ENCODE measurements around the gene CLASRP. TPM values are rescaled to one million over a fixed set of nuclear protein-coding genes. Genes with fewer than 3 reads are reported as not detected.

The CLASRP gene
- total and polyA plus RNA-seq, 11 donors, result 25.8 to 68.2 (median 32.4) TPM

- Histone ChIP-seq H3K4me3 (no peak overlapping the region), H3K27ac (peak overlapping the region in 2 of 12 donors; percentile 17 to 39), H3K27me3 (no peaks in the 10 kb centered on the region), H3K36me3 (peaks cover 0 to 78% (median 40%) of the 10 kb centered on the region in 9 donors), H3K9me3 (no peaks in the 10 kb centered on the region), H3K4me1 (peaks cover 0 to 9% (median 0%) of the 10 kb centered on the region in 12 donors)
- DNase-seq, result peak in 4 of 5 donors; percentile 40 to 48 (median 42)
- peak; percentile 52 to 71 (median 62) for TF ChIP-seq CTCF (IDR thresholded peaks at IDR 0.05)
- no peak for TF ChIP-seq POLR2A (IDR thresholded peaks at IDR 0.05)
- ATAC-seq, result peak; percentile 71 to 90 (median 82)
- intact Hi-C loops (cut with DNase I), result loop anchor here in 2 of 10 donors (5.0 to 10.0 kb wide), 3 partner anchors 111 to 318 kb away; no protein-coding TSS in a partner anchor
- 71 to 76% (median 72%) methylated on average over 13 of the region's 13 CpGs for WGBS, 4 donors
These were observed 22.2 kb upstream of the CLASRP start for GRCh38 chr19:45016388-45017314.

GRCh38 chr19:45019187-45019586 is 19.7 kb upstream of the CLASRP start:
- TF ChIP-seq POLR2A (IDR thresholded peaks at IDR 0.05) (no peak), CTCF (IDR thresholded peaks at IDR 0.05) (no peak)
- intact Hi-C loops (cut with DNase I), result loop anchor here in 2 of 10 donors (5.0 to 10.0 kb wide), 3 partner anchors 108 to 316 kb away; no protein-coding TSS in a partner anchor
- Histone ChIP-seq H3K27ac (no peak overlapping the region), H3K4me1 (peaks cover 0 to 9% (median 0%) of the 10 kb centered on the region in 12 donors), H3K27me3 (no peaks in the 10 kb centered on the region), H3K9me3 (no peaks in the 10 kb centered on the region), H3K36me3 (peaks cover 0 to 73% (median 19%) of the 10 kb centered on the region in 9 donors), H3K4me3 (no peak overlapping the region)
- DNase-seq, result no peak
- ATAC-seq, result no peak
- WGBS, 4 donors, result 90 to 96% (median 94%) methylated on average over 2 of the region's 2 CpGs

- H3K9me3 ChIP-seq, result no peaks in the 10 kb centered on the region
- ATAC-seq (no peak), DNase-seq (no peak)
- intact Hi-C loops (cut with DNase I), result no loop called here
- H3K4me3 ChIP-seq, result no peak overlapping the region
- no peak overlapping the region for H3K27ac ChIP-seq
- no peak for TF ChIP-seq CTCF (IDR thresholded peaks at IDR 0.05)
- TF ChIP-seq POLR2A (IDR thresholded peaks at IDR 0.05), result no peak
- no peaks in the 10 kb centered on the region for H3K27me3 ChIP-seq
- H3K36me3 ChIP-seq, result peaks cover 0 to 70% (median 12%) of the 10 kb centered on the region in 9 donors
- WGBS, 4 donors, result 89 to 90% (median 89%) methylated on average over 3 of the region's 3 CpGs
- H3K4me1 ChIP-seq, result peaks cover 0 to 9% (median 0%) of the 10 kb centered on the region in 12 donors
These were observed 18.8 kb upstream of the CLASRP start for GRCh38 chr19:45020071-45020470.

- no peaks in the 10 kb centered on the region for H3K27me3 ChIP-seq
- no peak overlapping the region for H3K4me3 ChIP-seq
- peaks cover 0 to 65% (median 14%) of the 10 kb centered on the region in 9 donors for H3K36me3 ChIP-seq
- intact Hi-C loops (cut with DNase I), result no loop called here
- H3K27ac ChIP-seq, result no peak overlapping the region
- DNase-seq (no peak), ATAC-seq (no peak)
- no peaks in the 10 kb centered on the region for H3K9me3 ChIP-seq
- H3K4me1 ChIP-seq, result peaks cover 0 to 4% (median 0%) of the 10 kb centered on the region in 12 donors
- WGBS, 4 donors, result 72 to 93% (median 89%) methylated on average over 5 to 14 of the region's 14 CpGs
- TF ChIP-seq CTCF (IDR thresholded peaks at IDR 0.05) (no peak), POLR2A (IDR thresholded peaks at IDR 0.05) (no peak)
These were observed 16.9 kb upstream of the CLASRP start for GRCh38 chr19:45021971-45022370.

Measured in heart left ventricle (tissue), 16 donors.